ENCODE results near the gene SNX14.
"Not testable (repeated sequence)": the region's sequence is repeated elsewhere in the genome, so short reads cannot be mapped to it uniquely, and the experiment has no call there.

Gene SNX14, protein sequence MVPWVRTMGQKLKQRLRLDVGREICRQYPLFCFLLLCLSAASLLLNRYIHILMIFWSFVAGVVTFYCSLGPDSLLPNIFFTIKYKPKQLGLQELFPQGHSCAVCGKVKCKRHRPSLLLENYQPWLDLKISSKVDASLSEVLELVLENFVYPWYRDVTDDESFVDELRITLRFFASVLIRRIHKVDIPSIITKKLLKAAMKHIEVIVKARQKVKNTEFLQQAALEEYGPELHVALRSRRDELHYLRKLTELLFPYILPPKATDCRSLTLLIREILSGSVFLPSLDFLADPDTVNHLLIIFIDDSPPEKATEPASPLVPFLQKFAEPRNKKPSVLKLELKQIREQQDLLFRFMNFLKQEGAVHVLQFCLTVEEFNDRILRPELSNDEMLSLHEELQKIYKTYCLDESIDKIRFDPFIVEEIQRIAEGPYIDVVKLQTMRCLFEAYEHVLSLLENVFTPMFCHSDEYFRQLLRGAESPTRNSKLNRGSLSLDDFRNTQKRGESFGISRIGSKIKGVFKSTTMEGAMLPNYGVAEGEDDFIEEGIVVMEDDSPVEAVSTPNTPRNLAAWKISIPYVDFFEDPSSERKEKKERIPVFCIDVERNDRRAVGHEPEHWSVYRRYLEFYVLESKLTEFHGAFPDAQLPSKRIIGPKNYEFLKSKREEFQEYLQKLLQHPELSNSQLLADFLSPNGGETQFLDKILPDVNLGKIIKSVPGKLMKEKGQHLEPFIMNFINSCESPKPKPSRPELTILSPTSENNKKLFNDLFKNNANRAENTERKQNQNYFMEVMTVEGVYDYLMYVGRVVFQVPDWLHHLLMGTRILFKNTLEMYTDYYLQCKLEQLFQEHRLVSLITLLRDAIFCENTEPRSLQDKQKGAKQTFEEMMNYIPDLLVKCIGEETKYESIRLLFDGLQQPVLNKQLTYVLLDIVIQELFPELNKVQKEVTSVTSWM

DNA sequence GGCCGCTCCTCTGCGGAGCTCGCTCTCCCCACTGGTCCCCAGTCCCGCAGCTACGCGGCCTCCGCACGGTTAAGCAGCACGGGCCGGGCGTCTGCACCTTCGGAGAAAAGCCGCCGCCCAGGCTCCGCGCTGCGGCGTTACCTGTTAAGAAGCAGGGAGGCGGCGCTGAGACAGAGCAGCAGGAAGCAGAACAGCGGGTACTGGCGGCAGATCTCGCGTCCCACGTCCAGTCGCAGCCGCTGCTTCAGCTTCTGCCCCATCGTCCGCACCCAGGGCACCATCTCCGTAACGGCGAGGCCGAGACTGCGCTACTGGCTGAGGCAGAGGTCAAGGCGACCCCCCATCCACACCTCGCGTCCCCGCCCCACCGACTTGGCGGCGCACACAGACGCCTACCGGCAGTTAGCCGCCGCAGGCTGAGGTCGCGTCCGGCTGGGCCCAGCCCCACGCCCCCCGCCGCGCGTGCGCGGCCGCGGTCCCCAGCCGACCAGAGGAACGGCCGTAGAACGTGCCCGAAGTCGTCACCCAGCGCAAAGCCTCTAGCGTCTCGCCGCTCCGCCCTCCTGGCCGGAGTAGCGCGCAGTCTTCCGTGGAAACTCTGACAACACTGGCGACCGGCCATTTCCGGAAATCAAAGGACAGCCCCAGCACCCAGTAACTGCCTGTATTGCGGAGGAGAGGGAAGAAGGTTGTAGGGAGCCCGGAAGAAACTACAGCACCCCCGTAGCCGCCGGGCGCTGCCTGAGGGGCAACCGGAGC lies at the start of gene SNX14:
Gene SNX14 (minus strand): TSS at position 421 of the 759 bp plus-strand sequence. CDS start 140 bp downstream, at position 281.
- ATAC-seq (peak; percentile 89), DNase-seq (ENCODE audit: low spot score in 2 of 2) (peak; percentile 78 to 95)
- H3K9me3 Mint-ChIP-seq, result no peaks in the 10 kb centered on the region
- H3K27ac Mint-ChIP-seq, result peak within 1 kb of the TSS; percentile 98
- peak within 1 kb of the TSS; percentile 99 for H3K4me3 Mint-ChIP-seq
- peaks cover 40% of the 10 kb centered on the region for H3K36me3 Mint-ChIP-seq
- peaks cover 49% of the 10 kb centered on the region for H3K4me1 Mint-ChIP-seq

DNA sequence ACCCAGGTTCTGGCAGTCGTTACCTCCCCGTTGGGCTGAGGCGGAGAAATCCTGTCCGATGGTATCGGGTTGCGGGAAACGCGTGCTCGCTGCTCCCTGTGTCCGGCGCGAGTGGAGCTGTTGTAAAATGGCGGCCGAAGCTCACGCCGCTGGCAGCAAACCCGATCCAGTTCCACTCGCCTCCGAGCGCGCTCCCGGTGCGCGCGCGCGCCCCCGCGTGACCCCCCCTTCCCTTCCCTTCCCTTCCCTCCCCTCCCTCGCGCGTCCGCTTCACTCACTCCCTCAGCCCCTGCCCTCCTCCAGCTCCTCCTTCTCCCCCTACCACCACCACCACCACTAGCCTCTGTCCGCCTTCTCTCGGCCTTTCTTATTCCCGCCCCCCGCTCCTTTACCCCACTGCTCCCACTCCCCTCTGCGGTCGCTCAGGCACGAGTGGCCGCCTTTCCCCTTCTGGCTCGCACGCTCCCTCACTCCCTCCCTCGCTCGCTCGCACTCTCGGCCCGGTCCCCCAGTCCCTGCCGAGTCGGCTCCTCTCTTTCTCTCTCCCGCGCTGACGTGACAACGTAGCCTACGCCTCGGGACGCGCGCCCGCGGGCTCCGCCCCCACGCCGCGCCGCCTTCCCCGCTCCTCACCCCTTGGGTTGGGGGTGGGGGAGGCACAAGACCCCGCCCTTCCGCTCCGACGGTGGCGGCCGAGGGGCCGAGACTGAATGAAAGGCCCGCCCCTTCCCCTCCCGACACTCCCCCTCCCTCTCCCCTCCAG lies 49.3 kb upstream of the SNX14 start, which contains the start of gene SYNCRIP:
Gene SYNCRIP (minus strand): TSS at position 113 of the 763 bp plus-strand sequence. CDS start 1,447 bp downstream, outside the sequence.
- Mint-ChIP-seq H3K4me3 (peak within 1 kb of the TSS; percentile 89), H3K4me1 (peaks cover 45% of the 10 kb centered on the region), H3K27ac (peak within 1 kb of the TSS; percentile 99), H3K36me3 (peaks cover 55% of the 10 kb centered on the region), H3K9me3 (no peaks in the 10 kb centered on the region)
- ATAC-seq, result peak; percentile 90
- peak; percentile 95 to 98 for DNase-seq (ENCODE audit: low spot score in 2 of 2)

DNA sequence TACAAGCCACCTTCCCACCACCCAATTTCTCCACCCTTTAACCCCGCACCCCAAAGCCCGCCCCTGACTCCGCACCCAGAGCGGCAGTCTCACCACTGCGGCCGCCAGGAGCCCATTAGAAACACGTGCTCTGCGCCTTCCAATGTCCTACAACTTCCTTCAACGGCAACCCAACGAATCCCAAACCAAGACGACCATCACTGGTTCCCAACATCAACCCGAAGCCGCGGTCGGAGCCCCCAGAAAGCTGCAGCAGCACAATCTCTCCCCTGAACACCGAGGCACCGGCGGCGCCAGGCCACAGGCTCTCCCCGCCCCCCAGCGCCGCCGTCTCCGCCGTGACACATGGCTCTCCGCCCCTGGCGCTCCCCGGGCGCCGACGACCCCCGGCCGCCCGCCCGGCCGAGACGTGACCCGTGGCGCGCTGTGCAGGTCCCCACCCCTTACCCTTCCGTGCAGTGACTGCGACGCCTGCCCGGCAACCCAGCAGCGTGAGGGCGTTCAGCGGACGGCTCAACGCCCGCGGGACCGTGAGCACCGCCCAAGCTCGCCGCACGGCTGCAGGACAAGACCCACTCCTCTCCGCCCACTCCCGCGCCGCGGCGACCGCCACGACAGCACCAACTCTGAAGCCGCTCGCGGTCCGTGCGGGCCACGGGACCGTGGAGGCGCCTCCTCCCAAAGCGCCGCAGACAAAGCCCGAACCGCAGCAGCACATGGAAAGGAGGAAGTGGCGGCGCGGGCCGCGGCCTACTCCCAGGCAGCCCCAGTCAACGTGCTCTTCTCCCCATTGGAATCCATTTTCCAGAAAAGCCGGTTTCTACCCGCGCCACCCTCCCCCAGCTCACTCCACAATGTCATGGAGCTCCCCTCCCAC lies 48.5 kb upstream of the SNX14 start:
- no peaks in the 10 kb centered on the region for H3K9me3 Mint-ChIP-seq
- peak overlapping the region; percentile 89 for H3K4me3 Mint-ChIP-seq
- DNase-seq (ENCODE audit: low spot score in 2 of 2) (peak; percentile 36 to 75), ATAC-seq (peak; percentile 0)
- H3K4me1 Mint-ChIP-seq, result peaks cover 52% of the 10 kb centered on the region
- peaks cover 63% of the 10 kb centered on the region for H3K36me3 Mint-ChIP-seq
- peak overlapping the region; percentile 99 for H3K27ac Mint-ChIP-seq

DNA sequence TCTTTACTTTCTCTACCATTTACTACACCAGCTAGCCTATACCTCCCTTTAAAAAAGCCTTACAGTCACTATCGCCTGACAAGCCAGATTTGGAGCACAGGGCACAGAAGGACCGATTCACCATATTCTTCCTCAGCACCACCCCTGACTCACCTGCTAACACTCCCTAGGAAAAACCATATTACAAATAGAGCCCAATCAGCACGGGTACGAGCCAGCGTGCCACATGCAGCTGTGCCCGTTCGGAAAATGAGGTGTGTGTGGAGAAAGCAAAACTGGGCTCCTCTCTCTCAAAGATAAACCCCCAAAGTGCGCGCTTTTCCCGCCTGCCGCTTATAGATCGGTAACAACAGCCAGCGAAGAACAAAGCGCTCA lies 47.9 kb upstream of the SNX14 start:
- H3K4me3 Mint-ChIP-seq, result peak overlapping the region; percentile 89
- peak in 1 of 2 donors; percentile 3 for DNase-seq (ENCODE audit: low spot score in 2 of 2)
- H3K36me3 Mint-ChIP-seq, result peaks cover 69% of the 10 kb centered on the region
- peaks cover 53% of the 10 kb centered on the region for H3K4me1 Mint-ChIP-seq
- no peak for ATAC-seq
- peak overlapping the region; percentile 99 for H3K27ac Mint-ChIP-seq
- H3K9me3 Mint-ChIP-seq, result no peaks in the 10 kb centered on the region

DNA sequence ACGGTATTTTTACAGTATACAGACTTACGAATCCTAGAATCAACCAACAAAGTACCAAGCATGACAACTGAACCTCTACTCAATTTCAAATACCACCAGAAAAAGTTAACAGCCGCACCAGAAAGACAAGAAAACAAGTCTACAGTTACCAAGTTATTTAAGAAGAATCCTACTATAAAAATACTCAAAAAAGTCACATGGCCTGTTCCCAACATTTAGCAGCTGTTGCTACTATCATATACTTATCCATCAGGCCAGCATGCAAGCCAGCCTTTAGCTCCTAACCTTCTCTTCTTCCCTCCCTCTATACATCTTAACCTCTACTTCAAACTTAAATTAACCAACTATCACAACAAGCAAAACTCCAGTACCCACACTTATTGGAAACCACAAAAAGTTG lies 47.2 kb upstream of the SNX14 start:
- H3K36me3 Mint-ChIP-seq, result peaks cover 76% of the 10 kb centered on the region
- H3K27ac Mint-ChIP-seq, result peak overlapping the region; percentile 99
- H3K4me3 Mint-ChIP-seq, result peak overlapping the region; percentile 89
- H3K9me3 Mint-ChIP-seq, result no peaks in the 10 kb centered on the region
- no peak for ATAC-seq
- peaks cover 53% of the 10 kb centered on the region for H3K4me1 Mint-ChIP-seq
- no peak for DNase-seq (ENCODE audit: low spot score in 2 of 2)

DNA sequence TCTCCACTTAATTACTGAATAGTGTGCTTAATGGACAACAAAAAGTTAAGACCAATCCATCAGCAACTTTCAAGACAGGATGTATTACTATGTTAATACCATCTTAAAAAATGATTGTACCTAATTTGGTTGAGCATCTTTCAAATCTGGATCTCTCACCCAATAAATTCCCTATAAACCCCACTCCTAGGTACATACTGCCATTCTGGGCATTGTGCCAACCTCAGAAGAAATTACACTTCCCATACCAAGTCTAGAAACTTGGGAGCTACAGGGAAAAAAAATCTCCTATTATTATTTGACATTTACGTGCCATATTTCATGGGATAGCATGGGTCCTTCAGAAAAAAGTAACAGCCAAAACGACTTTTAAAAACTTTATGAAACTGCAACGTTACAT lies 43.9 kb upstream of the SNX14 start:
- no peak for ATAC-seq
- H3K4me1 Mint-ChIP-seq, result peaks cover 46% of the 10 kb centered on the region
- peak overlapping the region; percentile 23 for H3K27ac Mint-ChIP-seq

DNA sequence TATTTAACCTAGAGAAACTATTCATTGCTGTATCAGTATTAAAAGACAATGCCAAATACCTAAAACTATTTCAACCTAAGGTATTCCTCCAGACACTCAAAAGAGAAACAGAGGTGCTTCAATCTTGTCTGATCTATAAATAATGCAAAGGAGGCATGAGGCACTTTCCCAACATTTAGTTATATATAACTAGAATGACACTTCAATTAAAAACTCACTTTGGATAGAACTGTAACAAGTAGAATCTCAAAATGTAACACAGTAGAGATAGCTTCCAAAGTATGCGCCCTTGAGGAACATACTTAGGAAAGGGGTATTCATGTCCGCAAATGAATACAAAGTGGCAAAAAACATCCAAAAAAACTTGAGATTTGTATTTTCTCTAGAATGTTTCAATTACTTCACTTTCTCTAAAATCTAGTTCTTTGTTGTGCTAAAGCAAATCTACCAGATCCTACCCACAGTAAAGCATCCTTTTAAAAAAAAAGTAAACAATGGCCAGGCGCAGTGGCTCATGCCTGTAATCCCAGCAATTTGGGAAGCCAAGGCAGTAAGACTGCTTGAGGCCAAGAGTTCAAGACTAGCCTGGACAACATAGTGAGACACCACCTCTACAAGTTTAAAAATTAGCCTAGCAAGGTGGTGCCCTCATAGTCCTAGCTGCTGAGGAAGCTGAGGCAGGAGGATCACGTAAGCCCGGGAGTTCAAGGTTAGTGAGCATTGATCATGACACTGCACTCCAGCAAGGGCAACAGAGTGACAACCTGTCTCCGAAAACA lies 38.7 kb upstream of the SNX14 start:
- DNase-seq (ENCODE audit: low spot score in 2 of 2) (no peak), ATAC-seq (no peak)
- H3K27ac Mint-ChIP-seq, result peak overlapping the region; percentile 37
- H3K4me3 Mint-ChIP-seq, result no peak overlapping the region
- peaks cover 38% of the 10 kb centered on the region for H3K4me1 Mint-ChIP-seq
- H3K36me3 Mint-ChIP-seq, result peaks cover 100% of the 10 kb centered on the region
- no peaks in the 10 kb centered on the region for H3K9me3 Mint-ChIP-seq

More for the DNA sequence above, 43.9 kb upstream of the SNX14 start:
- Mint-ChIP-seq H3K9me3 (no peaks in the 10 kb centered on the region), H3K4me3 (peak overlapping the region; percentile 89), H3K36me3 (peaks cover 100% of the 10 kb centered on the region)
- DNase-seq (ENCODE audit: low spot score in 2 of 2), result no peak

DNA sequence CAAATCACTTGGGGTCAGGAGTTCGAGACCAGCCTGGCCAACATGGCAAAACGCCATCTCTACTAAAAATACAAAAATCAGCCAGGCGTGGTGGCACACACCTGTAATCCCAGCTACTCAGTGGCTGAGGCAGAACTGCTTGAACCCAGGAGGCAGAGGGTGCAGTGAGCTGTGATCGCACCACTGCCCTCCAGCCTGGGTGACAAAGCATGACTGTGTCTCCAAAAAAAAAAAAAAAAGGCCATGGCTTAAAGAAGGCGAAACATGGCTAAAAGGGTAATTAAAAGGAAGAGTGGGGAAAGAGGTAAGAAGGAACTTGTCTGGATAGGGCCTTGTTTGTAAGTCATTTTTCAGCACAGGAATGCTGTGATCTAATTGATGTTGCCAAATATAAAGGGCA lies 37.5 kb upstream of the SNX14 start:
- not testable (repeated sequence) for H3K9me3 Mint-ChIP-seq; ATAC-seq; H3K4me3 Mint-ChIP-seq; DNase-seq (ENCODE audit: low spot score in 2 of 2)
- Mint-ChIP-seq H3K36me3 (peaks cover 100% of the 10 kb centered on the region), H3K4me1 (peaks cover 39% of the 10 kb centered on the region), H3K27ac (peak overlapping the region; percentile 37)

DNA sequence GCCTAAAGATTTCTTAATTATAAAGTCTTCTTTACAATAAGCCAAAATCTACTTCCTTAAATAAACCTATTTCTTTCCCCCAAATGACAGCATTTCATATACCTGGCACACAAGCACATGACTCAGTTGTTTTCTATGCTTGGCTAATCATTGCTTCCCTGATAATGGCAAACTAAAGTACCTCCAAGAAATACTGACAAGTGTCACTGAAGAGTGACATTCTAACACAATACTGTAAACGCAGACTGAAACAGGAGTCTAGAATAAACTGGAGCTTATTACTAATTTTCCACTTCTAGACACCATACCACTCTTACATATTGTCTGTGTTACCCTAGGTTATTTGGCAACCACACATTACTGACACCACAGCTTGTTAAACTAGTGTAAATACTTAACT lies 34.7 kb upstream of the SNX14 start:
- H3K36me3 Mint-ChIP-seq, result peaks cover 100% of the 10 kb centered on the region
- DNase-seq (ENCODE audit: low spot score in 2 of 2), result no peak

DNA sequence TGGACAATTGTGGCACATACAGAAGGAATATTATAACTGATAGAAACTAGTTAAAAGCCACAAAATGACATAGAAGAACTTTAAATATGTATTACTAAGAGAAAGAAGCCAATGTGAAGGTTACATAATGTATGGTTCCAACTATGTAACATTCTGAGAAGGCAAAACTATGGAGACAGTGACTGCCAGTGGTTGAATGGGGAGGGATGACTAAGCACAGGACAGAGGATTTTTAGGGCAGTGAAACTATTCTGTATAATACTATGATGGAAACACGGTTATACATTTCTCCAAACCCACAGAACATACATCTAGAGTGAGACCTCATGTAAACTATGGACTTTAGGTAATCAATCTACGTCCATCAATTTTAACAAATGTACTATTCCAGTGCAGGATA lies 26.6 kb upstream of the SNX14 start:
- Mint-ChIP-seq H3K36me3 (peaks cover 100% of the 10 kb centered on the region), H3K4me3 (no peak overlapping the region), H3K4me1 (peaks cover 21% of the 10 kb centered on the region), H3K9me3 (no peaks in the 10 kb centered on the region), H3K27ac (peak overlapping the region; percentile 14)
- ATAC-seq (peak; percentile 54), DNase-seq (ENCODE audit: low spot score in 2 of 2) (no peak)

More for the DNA sequence above, 34.7 kb upstream of the SNX14 start:
- no peak for ATAC-seq
- H3K4me3 Mint-ChIP-seq, result no peak overlapping the region
- H3K4me1 Mint-ChIP-seq, result peaks cover 57% of the 10 kb centered on the region
- no peaks in the 10 kb centered on the region for H3K9me3 Mint-ChIP-seq
- H3K27ac Mint-ChIP-seq, result peak overlapping the region; percentile 86

DNA sequence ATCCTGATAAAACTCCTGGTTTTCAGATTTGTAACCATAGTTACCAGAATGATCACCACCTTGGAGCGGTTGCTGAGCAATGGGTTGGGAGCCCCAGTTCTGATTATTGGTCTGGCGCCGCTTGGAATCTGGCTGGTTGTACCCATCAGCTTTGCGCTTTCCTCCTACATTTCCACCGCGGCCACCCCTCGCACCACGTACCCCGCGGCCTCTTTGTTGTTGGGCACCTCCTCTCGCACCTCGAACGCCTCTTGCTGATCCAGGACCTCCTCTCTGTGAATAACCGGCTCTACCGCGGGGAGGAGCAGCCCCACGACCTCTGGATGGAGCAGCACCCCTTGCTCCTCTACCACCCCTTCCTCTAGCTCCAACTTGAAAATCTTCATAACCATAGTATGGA lies 21.1 kb upstream of the SNX14 start:
- no peak for ATAC-seq
- no peaks in the 10 kb centered on the region for H3K9me3 Mint-ChIP-seq
- peaks cover 7% of the 10 kb centered on the region for H3K4me1 Mint-ChIP-seq
- no peak overlapping the region for H3K4me3 Mint-ChIP-seq
- peaks cover 100% of the 10 kb centered on the region for H3K36me3 Mint-ChIP-seq
- DNase-seq (ENCODE audit: low spot score in 2 of 2), result no peak
- no peak overlapping the region for H3K27ac Mint-ChIP-seq

DNA sequence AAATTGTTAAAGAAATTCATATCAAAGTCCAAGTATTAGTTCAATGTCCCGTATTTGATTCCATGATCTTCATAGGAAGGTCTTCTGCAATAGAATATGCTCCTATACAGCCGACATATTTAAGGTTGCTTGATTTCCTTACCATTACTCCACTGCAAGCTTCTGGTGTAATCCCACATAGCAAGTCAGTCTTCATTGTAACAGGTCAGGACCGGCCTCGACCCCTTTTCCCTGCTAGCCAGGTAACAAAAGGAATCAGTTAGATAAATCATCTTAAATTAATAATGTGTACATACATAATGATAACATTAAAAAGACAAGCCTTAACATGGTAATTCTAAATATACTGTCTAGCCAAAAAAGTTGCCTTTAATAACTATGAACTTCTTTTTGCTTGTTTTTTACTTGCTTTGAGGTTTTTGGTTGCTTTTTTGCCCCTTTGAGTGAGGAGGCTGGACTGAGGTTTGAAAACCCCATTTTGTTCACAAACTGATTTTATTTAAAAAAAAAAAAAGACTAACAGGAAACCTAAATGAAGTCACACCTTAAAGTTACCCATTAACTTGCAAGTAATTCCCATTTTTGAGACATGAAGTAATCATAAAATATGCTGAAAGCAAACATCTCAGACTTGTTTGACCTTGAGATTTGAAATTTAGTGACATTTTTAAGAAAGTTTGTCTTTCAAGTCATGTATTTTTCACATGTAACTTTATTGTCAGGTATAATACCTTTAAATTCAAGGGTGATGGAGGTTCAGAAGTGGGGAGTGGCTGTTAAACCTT lies 19.2 kb upstream of the SNX14 start:
- Mint-ChIP-seq H3K27ac (no peak overlapping the region), H3K9me3 (no peaks in the 10 kb centered on the region), H3K4me3 (no peak overlapping the region), H3K4me1 (peaks cover 8% of the 10 kb centered on the region), H3K36me3 (peaks cover 99% of the 10 kb centered on the region)
- ATAC-seq (no peak), DNase-seq (ENCODE audit: low spot score in 2 of 2) (no peak)

Measured in stimulated activated effector memory CD8-positive, alpha-beta T cell treated with anti-CD3 and anti-CD28 coated beads, Interleukin-12 subunit alpha, Interleukin-12 subunit beta, amount 100 ng/mL, for 72 hours (primary cell).